A673 (cell line): ENCODE results near the gene AP4E1. TPM values are rescaled to one million over a fixed set of nuclear protein-coding genes. Genes with fewer than 3 reads are reported as not detected.
A peak's percentile ranks its signal among the peaks of the same experiment; 100 is the strongest.
"Not testable (repeated sequence)": the region's sequence is repeated elsewhere in the genome, so short reads cannot be mapped to it uniquely, and the experiment has no call there.

Experiments
- BruUV-seq: library from RNA; stranded (reverse); fragments of 400-500 nt; replicated peaks from 2 replicates; lab custom pipeline; 2021; lab: Mats Ljungman, UMichigan
- CTCF ChIA-PET: fragments of 300-600 bp; sonication (Branson Sonifier 250); formaldehyde crosslinking; loops from one replicate; lab custom pipeline; 2022; ENCODE audit warnings: antibody characterized with exemption; lab: Charles Lee
- POLR2A ChIA-PET: fragments of 300-600 bp; sonication (Branson Sonifier 250); formaldehyde crosslinking; loops from one replicate; lab custom pipeline; 2022; ENCODE audit warnings: antibody characterized with exemption; ENCODE audit not compliant: low non-redundant PET; lab: Charles Lee
- DNase-seq: peaks from one replicate; pipeline ENCODE4 v3.0.0-alpha.2; 2015; ENCODE audit warnings: low spot score
- H3K27ac ChIP-seq: fragments of 200-600 bp; sonication (generic); 2 replicates; pipeline ENCODE4 v1.5.1; 2016; ENCODE audit warnings: mixed run types, low read depth, mild to moderate bottlenecking, mixed read lengths, antibody characterized with exemption, low read length; ENCODE audit not compliant: poor library complexity, severe bottlenecking
- H3K27me3 ChIP-seq: fragments of 200-600 bp; sonication (generic); replicated peaks from 2 replicates; pipeline ENCODE4 v1.6.1; 2017; ENCODE audit warnings: mixed run types, low read depth, mild to moderate bottlenecking, mixed read lengths, antibody characterized with exemption, low read length; ENCODE audit not compliant: insufficient read depth, poor library complexity
- H3K36me3 ChIP-seq: fragments of 200-600 bp; sonication (generic); 2 replicates; pipeline ENCODE4 v1.6.1; 2016; ENCODE audit warnings: mixed run types, mild to moderate bottlenecking, mixed read lengths, antibody characterized with exemption, low read length; ENCODE audit not compliant: insufficient read depth, poor library complexity, severe bottlenecking
- H3K4me1 ChIP-seq: fragments of 200-600 bp; sonication (generic); 2 replicates; pipeline ENCODE4 v1.6.1; 2017; ENCODE audit warnings: mixed run types, mild to moderate bottlenecking, mixed read lengths, antibody characterized with exemption, low read length; ENCODE audit not compliant: insufficient read depth, poor library complexity, severe bottlenecking
- H3K4me3 ChIP-seq: fragments of 200-600 bp; sonication (generic); 2 replicates; pipeline ENCODE4 v1.5.1; 2016; ENCODE audit warnings: low read depth, mixed run types, mild to moderate bottlenecking, mixed read lengths, low read length; ENCODE audit not compliant: poor library complexity, severe bottlenecking
- H3K9me3 ChIP-seq: fragments of 200-600 bp; sonication (generic); 2 replicates; pipeline ENCODE4 v1.6.1; 2016; ENCODE audit warnings: mixed run types, low read depth, mild to moderate bottlenecking, mixed read lengths, antibody characterized with exemption, low read length; ENCODE audit not compliant: poor library complexity, severe bottlenecking
- EZH2 ChIP-seq: fragments of 200-600 bp; sonication (generic); IDR thresholded peaks from 2 replicates; pipeline ENCODE4 v1.6.1; 2017; ENCODE audit warnings: borderline replicate concordance, low read depth, mild to moderate bottlenecking, mixed read lengths, antibody characterized with exemption, low read length; ENCODE audit not compliant: poor library complexity, severe bottlenecking
- intact Hi-C: fragments of 100-400 bp; cut with micrococcal nuclease; formaldehyde crosslinking; loops from one replicate; pipeline ENCODE4 v1.10.0; 2022; ENCODE audit not compliant: unreplicated experiment
- total RNA-seq: library from RNA; stranded (reverse); gene quantifications from 2 replicates; pipeline ENCODE4 v1.2.3, GENCODE V29; 2021
- TF ChIP-seq, protein P1 (sequence below): fragments of 300-800, 200-600 bp; sonication (generic); conservative IDR thresholded peaks from 2 replicates; pipeline ENCODE4 v1.5.1; 2017; ENCODE audit warnings: low read depth, mild to moderate bottlenecking, antibody characterized with exemption, low read length, moderate library complexity, mixed read lengths

Gene AP4E1
- total RNA-seq, 1 experiment from 2014 or later = 13.9 TPM

DNA sequence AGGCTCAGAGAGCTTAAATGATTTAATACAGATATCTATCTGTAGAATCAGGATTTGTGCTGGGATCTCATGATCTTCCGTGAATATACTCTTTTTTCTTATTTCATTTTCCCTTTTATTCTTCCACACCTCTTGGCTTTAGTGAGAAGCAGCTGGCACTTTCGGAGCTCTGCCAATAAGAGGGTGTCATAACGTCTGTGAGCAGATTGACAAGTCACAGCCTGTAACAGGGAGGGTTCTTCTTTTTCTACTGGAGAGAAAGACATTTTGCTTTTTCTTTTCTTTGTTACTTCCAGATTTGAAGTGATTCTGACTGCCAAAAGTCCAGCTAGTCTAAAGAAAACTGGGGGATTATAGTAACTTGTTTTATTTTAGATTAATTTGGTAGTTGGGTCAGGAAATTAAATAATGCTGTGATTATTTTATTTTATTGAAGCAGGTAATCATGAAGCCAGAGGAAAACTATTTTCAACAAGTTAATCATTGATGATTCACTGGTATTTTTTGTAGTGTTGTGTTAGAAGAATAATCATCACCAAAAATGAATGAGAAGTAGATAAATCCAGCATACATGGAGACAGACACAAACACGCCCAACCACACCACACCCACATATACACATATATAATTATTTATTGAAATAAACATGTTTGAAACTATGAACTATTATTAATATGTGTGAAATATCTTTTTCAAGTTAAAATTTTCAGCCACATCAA is 116.4 kb downstream of the AP4E1 start:
- Histone ChIP-seq H3K27me3 (no peaks in the 10 kb centered on the region), H3K4me3 (no peak overlapping the region), H3K4me1 (no peaks in the 10 kb centered on the region), H3K9me3 (no peaks in the 10 kb centered on the region), H3K27ac (no peak overlapping the region), H3K36me3 (no peaks in the 10 kb centered on the region)
- DNase-seq = peak; percentile 17
- no TSS peak for BruUV-seq
- POLR2A ChIA-PET = no interaction called here
- TF ChIP-seq EZH2 = no peak
- TF ChIP-seq, protein P1, sequence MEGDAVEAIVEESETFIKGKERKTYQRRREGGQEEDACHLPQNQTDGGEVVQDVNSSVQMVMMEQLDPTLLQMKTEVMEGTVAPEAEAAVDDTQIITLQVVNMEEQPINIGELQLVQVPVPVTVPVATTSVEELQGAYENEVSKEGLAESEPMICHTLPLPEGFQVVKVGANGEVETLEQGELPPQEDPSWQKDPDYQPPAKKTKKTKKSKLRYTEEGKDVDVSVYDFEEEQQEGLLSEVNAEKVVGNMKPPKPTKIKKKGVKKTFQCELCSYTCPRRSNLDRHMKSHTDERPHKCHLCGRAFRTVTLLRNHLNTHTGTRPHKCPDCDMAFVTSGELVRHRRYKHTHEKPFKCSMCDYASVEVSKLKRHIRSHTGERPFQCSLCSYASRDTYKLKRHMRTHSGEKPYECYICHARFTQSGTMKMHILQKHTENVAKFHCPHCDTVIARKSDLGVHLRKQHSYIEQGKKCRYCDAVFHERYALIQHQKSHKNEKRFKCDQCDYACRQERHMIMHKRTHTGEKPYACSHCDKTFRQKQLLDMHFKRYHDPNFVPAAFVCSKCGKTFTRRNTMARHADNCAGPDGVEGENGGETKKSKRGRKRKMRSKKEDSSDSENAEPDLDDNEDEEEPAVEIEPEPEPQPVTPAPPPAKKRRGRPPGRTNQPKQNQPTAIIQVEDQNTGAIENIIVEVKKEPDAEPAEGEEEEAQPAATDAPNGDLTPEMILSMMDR = no peak
- CTCF ChIA-PET = no interaction called here
- intact Hi-C loops = no loop called here

DNA sequence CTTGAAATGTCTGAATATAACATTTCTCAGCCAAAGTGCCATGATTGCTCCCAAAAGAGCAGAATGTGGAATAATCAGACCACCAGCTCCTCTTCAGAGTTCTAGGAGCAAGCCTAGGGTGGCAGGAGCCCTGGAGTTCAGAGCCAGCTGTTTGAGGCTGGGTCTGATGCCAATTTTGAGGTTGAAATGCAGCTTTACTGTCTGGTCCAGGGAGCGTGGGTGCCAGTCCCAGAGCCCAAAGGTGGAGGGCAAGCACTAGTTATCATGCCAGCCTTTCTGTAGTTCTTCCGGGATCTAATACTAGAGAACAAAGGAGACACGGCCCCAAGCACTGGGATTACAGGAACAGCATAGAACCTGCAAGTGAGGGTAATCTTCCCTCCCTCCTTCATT is 117.0 kb downstream of the AP4E1 start:
- no peaks in the 10 kb centered on the region for H3K9me3 ChIP-seq

DNA sequence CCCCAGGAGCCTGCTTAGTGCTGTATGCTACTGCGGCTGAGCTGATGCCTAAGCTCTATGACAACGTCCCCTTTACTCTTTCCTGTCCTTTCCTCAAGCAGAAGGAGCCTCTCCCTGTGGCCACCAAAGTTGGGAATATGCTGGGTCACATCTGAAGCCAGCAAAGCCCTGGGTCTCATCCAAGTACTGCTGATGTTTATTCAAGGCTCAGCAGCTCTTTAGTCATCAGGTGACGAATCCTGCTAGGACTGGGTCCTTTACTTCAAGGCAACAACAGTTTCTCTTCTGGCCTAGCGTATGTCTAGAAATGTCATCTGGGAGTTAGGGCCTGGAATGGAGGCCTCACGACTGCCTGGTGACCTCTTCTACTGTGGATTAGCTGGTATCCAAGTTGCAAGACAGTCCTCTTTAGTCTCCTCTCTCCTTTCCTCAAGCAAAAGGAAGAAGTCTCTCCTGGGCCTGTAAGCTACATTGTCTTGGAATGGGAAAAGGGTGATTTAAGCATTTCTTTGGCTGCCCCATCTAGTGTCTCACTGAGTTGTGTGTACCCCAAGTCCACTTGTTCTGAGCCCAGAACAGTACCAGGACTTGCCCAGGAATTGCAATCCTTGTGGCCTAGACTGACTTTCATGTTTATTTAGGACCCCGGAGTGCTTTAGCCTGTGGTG is 122.3 kb downstream of the AP4E1 start:
- Histone ChIP-seq H3K4me3 (no peak overlapping the region), H3K27ac (no peak overlapping the region), H3K4me1 (no peaks in the 10 kb centered on the region), H3K36me3 (no peaks in the 10 kb centered on the region), H3K9me3 (no peaks in the 10 kb centered on the region), H3K27me3 (no peaks in the 10 kb centered on the region)
- POLR2A ChIA-PET = no interaction called here
- BruUV-seq = no TSS peak
- no peak for DNase-seq
- intact Hi-C loops = no loop called here
- CTCF ChIA-PET = no interaction called here
- TF ChIP-seq EZH2 = no peak
- TF ChIP-seq, protein P1 = no peak

More for the DNA sequence above, 117.0 kb downstream of the AP4E1 start:
- H3K4me3 ChIP-seq = no peak overlapping the region
- no peaks in the 10 kb centered on the region for H3K36me3 ChIP-seq
- DNase-seq = no peak
- no peak overlapping the region for H3K27ac ChIP-seq
- no peak for TF ChIP-seq EZH2
- TF ChIP-seq, protein P1 = no peak
- POLR2A ChIA-PET = no interaction called here
- no TSS peak for BruUV-seq
- CTCF ChIA-PET = no interaction called here
- intact Hi-C loops = no loop called here
- H3K27me3 ChIP-seq = no peaks in the 10 kb centered on the region
- H3K4me1 ChIP-seq = no peaks in the 10 kb centered on the region

DNA sequence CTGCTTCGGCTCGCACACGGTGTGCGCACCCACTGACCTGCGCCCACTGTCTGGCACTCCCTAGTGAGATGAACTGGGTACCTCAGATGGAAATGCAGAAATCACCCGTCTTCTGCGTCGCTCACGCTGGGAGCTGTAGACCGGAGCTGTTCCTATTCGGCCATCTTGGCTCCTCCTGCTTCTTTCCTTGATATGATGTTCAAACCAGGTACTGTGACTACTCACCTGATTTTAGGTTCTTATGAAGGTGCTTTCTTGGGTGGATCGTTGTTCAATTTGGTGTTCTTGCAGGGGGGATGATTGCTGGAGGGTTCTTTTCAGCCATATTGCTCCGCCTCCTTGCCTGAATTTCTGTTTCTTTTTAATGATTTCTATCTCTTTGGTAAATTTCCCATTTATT is 129.0 kb downstream of the AP4E1 start:
- H3K36me3 ChIP-seq, POLR2A ChIA-PET, H3K9me3 ChIP-seq, H3K27me3 ChIP-seq, H3K4me1 ChIP-seq, CTCF ChIA-PET, intact Hi-C loops, BruUV-seq, DNase-seq, H3K4me3 ChIP-seq, H3K27ac ChIP-seq: not testable (repeated sequence)
